Measurements from ENCODE around the gene RFC5. TPM values are rescaled to one million over a fixed set of nuclear protein-coding genes. Genes with fewer than 3 reads are reported as not detected.

Gene RFC5
- total and polyA plus RNA-seq, 2 of the 4 experiments (the other 2 are of a cell fraction): 14.7 to 20.1 TPM

DNA sequence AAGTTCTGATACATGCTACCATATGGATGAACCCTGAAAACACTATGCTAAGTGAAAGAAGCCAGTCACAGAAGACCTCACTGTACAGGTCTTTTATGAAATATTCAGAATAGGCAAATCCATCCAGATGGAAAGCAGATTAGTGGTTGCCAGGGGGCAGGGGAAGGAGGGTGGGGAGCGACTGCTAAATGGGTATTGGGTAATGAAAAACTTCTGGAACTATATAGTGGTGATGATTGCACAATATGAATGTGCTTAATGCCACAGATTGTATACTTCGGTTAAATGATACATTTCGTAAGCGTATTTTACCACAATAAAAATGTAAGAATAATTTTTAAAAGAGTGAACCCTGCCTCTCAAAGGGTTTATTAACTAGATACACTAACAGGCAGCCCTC lies 35.9 kb upstream of the RFC5 start:
- Histone ChIP-seq H3K4me3 (ENCODE audit: insufficient read depth, low read depth, low read length) (no peak overlapping the region), H3K36me3 (ENCODE audit: control insufficient read depth, insufficient read depth, low read length) (no peaks in the 10 kb centered on the region), H4K8ac (ENCODE audit: low read depth in 2 of 2, low read length in 2 of 2) (no peak overlapping the region), H2BK120ac (ENCODE audit: low read depth, low read length) (no peak overlapping the region), H4K20me1 (ENCODE audit: insufficient read depth, low read length) (no peaks in the 10 kb centered on the region), H3K9me3 (ENCODE audit: control insufficient read depth, insufficient read depth, low read length) (no peaks in the 10 kb centered on the region), H3K4me1 (ENCODE audit: control insufficient read depth, insufficient read depth, low read length) (no peaks in the 10 kb centered on the region), H2AK5ac (ENCODE audit: low read depth, low read length) (no peak overlapping the region), H3K4ac (ENCODE audit: low read depth, low read length) (no peak overlapping the region), H2BK20ac (ENCODE audit: low read depth, low read length) (no peak overlapping the region), H3K79me1 (ENCODE audit: low read depth in 1 of 2, low read length in 2 of 2) (no peaks in the 10 kb centered on the region), H3K9me1 (ENCODE audit: insufficient read depth, low read length) (no peaks in the 10 kb centered on the region), H3K14ac (replicated peaks; ENCODE audit: low read depth, low read length) (no peak overlapping the region), H3K9ac (ENCODE audit: low read depth, low read length) (no peak overlapping the region), H2BK15ac (ENCODE audit: low read depth, low read length) (no peak overlapping the region), H3K27me3 (ENCODE audit: control insufficient read depth, insufficient read depth, low read length) (no peaks in the 10 kb centered on the region), H3K23ac (ENCODE audit: low read depth, low read length) (no peak overlapping the region), H4K5ac (ENCODE audit: low read depth, low read length) (no peak overlapping the region), H4K91ac (ENCODE audit: insufficient read depth, low read depth, low read length) (no peak overlapping the region), H3K18ac (ENCODE audit: low read depth, low read length) (no peak overlapping the region), H3K27ac (ENCODE audit: insufficient read depth, low read length) (no peak overlapping the region), H3K56ac (ENCODE audit: extremely low read depth, insufficient read depth, low read length) (no peak overlapping the region), H2AFZ (replicated peaks; ENCODE audit: low read length, poor library complexity) (no peak overlapping the region), H2BK5ac (ENCODE audit: low read depth, low read length, poor library complexity, severe bottlenecking) (no peak overlapping the region), H3K4me2 (ENCODE audit: low read depth, low read length) (no peak overlapping the region), H2AK9ac (replicated peaks; ENCODE audit: low read depth, low read length, poor library complexity) (no peak overlapping the region)
- no TSS peak for BruUV-seq (replicated peaks)
- no peak for ATAC-seq (ENCODE audit: low read depth)
- in situ Hi-C loops (cut with MboI; ENCODE audit: low sequenced_read_pairs): no loop called here
- ChIA-PET POLR2A (ENCODE audit: unreplicated experiment) (no interaction called here), CTCF (interaction anchor here (0.6 kb wide), 1 partner anchor 366 kb away, joined by 3 read pairs; no protein-coding TSS in a partner anchor)
- TF ChIP-seq CEBPB (IDR thresholded peaks at IDR 0.05; ENCODE audit: low read depth, low read length) (peak; percentile 65), POLR2A (IDR thresholded peaks at IDR 0.05; ENCODE audit: low read depth, low read length) (no peak)
- DNase-seq: no peak
- intact Hi-C loops (cut with micrococcal nuclease): no loop called here
- WGBS, 2 experiments (ENCODE audit: extremely low coverage in 2 of 2, insufficient read length in 1 of 2): 33% methylated on average over 1 of the region's 4 CpGs; no CpG with 5 or more reads in 1 of the 2 experiments
- dilution Hi-C loops (cut with HindIII; ENCODE audit: low sequenced_read_pairs, unreplicated experiment): no loop called here
